ENCODE data around the gene ECT2L. TPM values are rescaled to one million over a fixed set of nuclear protein-coding genes. Genes with fewer than 3 reads are reported as not detected.

Gene ECT2L
- total RNA-seq, 1 experiment from 2014 or later = not detected

GRCh38 chr6:138809677-138810076, 13.8 kb downstream of the ECT2L start:
- no peak overlapping the region for H3K23ac ChIP-seq (ENCODE audit: insufficient read length, low read depth, low read length)
- no peak overlapping the region for H2AK5ac ChIP-seq (ENCODE audit: insufficient read length, low read length)
- H3K79me1 ChIP-seq (ENCODE audit: insufficient read depth, low read depth, low read length, poor library complexity, severe bottlenecking) = no peaks in the 10 kb centered on the region
- H2BK120ac ChIP-seq (ENCODE audit: low read depth, low read length, poor library complexity, severe bottlenecking) = no peak overlapping the region
- H2BK20ac ChIP-seq (ENCODE audit: low read depth, low read length, poor library complexity, severe bottlenecking) = no peak overlapping the region
- Mint-ChIP-seq H3K36me3 (ENCODE audit: insufficient read depth in 1 of 3, low read depth in 3 of 3) (no peaks in the 10 kb centered on the region), H3K27ac (no peak overlapping the region), H3K4me1 (no peaks in the 10 kb centered on the region), H3K9me3 (no peaks in the 10 kb centered on the region; a peak in 1 of 5 replicates), H3K4me3 (no peak overlapping the region), H3K27me3 (ENCODE audit: low read depth) (peaks cover 1% of the 10 kb centered on the region; the same call in 1 of the 2 replicates)
- H3K27ac ChIP-seq (ENCODE audit: insufficient read length, low read depth, low read length) = no peak overlapping the region
- no peak overlapping the region for H2BK15ac ChIP-seq (ENCODE audit: low read depth, low read length)
- H3K18ac ChIP-seq (ENCODE audit: insufficient read length, low read depth, low read length) = no peak overlapping the region
- no peak overlapping the region for H3K9ac ChIP-seq (ENCODE audit: extremely low read depth, insufficient read length, low read length)
- no peaks in the 10 kb centered on the region for H3K4me1 ChIP-seq (ENCODE audit: insufficient read depth, low read length)
- H3K79me2 ChIP-seq (ENCODE audit: insufficient read depth, low read length) = no peaks in the 10 kb centered on the region
- no peak overlapping the region for H4K5ac ChIP-seq (ENCODE audit: insufficient read length, low read depth, low read length)
- no peak overlapping the region for H4K91ac ChIP-seq (ENCODE audit: insufficient read length, low read depth, low read length)
- H2AFZ ChIP-seq (ENCODE audit: low read length) = no peak overlapping the region
- no peak for DNase-seq
- no peak for TF ChIP-seq CTCF (conservative IDR thresholded peaks at IDR 0.05)
- no peak overlapping the region for H2BK12ac ChIP-seq (ENCODE audit: insufficient read length, low read depth, low read length)
- H3K4ac ChIP-seq (ENCODE audit: low read depth, low read length) = no peak overlapping the region
- WGBS (ENCODE audit: extremely low coverage, insufficient read length, low lambda C conversion rate) = no CpG with 5 or more reads among the region's 3 CpGs
- H3K56ac ChIP-seq (ENCODE audit: insufficient read length, low read depth, low read length) = no peak overlapping the region
- no peak overlapping the region for H4K8ac ChIP-seq (replicated peaks; ENCODE audit: insufficient read length, low read depth, low read length)
- H3T11ph ChIP-seq (ENCODE audit: low read length) = no peak overlapping the region
- H3K14ac ChIP-seq (ENCODE audit: insufficient read depth, low read length) = no peak overlapping the region
- no peaks in the 10 kb centered on the region for H4K20me1 ChIP-seq (ENCODE audit: control insufficient read depth, insufficient read depth, insufficient read length)
- H3K27me3 ChIP-seq (ENCODE audit: insufficient read depth, low read length) = no peaks in the 10 kb centered on the region
- H3K9me3 ChIP-seq (ENCODE audit: control insufficient read depth, low read depth, low read length) = no peaks in the 10 kb centered on the region
- H3K23me2 ChIP-seq (ENCODE audit: insufficient read length, low read depth, low read length, poor library complexity, severe bottlenecking) = no peaks in the 10 kb centered on the region
- H2BK5ac ChIP-seq (ENCODE audit: insufficient read length, low read length) = no peak overlapping the region
- no peak overlapping the region for H3K4me2 ChIP-seq (ENCODE audit: insufficient read depth, insufficient read length, low read length)
